Measurements from ENCODE around the gene FLT3. TPM values are rescaled to one million over a fixed set of nuclear protein-coding genes. Genes with fewer than 3 reads are reported as not detected.
"Not testable (repeated sequence)": the region's sequence is repeated elsewhere in the genome, so short reads cannot be mapped to it uniquely, and the experiment has no call there.

Gene FLT3
- total RNA-seq: under 1 TPM in 5 of 10 donors, not detected in 5; 0.07 to 0.95 (median 0.26) TPM
- polyA plus RNA-seq: under 1 TPM; 0.12 to 0.15 TPM
- long read RNA-seq, donor 1, partial matches to known transcripts: 0 of 1 reads
- long read RNA-seq, donor 1, other reads (novel, unspliced or antisense): 1 of 1 reads
- long read RNA-seq, donor 2: 0 reads
- long read RNA-seq, donor 3: 0 reads

DNA sequence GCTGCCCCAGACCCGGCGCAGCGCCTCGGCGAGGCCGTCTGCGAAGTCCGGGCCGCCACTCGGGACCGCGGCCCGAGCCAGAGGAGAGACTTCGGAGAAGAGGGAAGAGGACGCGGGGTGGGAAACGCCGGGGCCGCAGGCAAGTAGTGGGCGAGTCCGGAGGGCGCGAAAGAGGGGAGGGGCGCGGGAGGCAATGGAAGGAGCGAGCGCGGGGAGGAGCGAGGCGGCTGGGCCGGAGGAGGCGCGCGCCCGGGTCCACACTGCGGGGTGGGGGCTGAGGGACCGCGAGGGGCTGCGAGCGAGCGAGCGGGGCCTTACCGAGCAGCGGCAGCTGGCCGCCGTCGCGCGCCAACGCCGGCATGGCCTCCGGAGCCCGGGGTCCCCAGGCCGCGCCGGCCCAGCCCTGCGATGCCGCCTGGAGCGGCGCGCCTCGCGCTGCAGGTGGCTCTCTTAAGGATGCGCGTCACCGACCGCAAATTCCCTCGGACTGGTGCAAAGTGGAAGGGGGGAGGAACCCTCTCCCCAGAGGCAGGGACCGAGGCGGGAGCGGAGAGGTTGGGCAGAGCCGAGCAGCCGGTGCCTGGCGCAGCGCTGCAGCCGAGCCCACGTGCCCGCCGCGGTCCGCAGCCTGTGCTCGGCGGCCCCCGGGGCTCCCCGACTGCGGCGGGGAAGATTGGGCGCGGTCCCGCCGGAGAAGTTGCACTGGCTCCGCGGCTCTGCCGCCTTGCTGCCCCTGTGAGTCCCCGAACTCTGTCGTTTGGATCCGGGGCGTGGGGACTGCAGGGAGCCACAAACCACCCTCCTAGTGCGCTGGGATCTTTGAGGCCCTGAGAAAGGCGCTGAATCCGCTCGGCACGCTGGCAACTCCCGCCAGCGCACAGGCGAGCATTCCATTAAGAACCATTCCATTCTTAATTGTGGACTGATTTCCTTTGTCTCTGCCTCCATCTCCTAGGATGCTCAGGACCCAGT, at the start of gene FLT3:
TSS of gene FLT3 (minus strand) at position 427 of the 972 bp plus-strand sequence. CDS start at position 361, 66 bp downstream.
- Histone ChIP-seq H3K27me3 (peaks cover 0 to 98% (median 78%) of the 10 kb centered on the region in 7 donors), H3K4me1 (peaks cover 4 to 20% (median 12%) of the 10 kb centered on the region in 9 donors), H3K9me3 (peaks cover 0 to 7% (median 0%) of the 10 kb centered on the region in 11 donors), H3K4me3 (peak within 1 kb of the TSS in 9 of 10 donors; percentile 28 to 58 (median 46)), H3K27ac (peak within 1 kb of the TSS in 1 of 10 donors; percentile 31), H3K36me3 (no peaks in the 10 kb centered on the region)
- ATAC-seq (peak in 7 of 8 donors; percentile 15 to 67 (median 28)), DNase-seq (peak in 1 of 2 donors; percentile 18)
- TF ChIP-seq, protein P1, sequence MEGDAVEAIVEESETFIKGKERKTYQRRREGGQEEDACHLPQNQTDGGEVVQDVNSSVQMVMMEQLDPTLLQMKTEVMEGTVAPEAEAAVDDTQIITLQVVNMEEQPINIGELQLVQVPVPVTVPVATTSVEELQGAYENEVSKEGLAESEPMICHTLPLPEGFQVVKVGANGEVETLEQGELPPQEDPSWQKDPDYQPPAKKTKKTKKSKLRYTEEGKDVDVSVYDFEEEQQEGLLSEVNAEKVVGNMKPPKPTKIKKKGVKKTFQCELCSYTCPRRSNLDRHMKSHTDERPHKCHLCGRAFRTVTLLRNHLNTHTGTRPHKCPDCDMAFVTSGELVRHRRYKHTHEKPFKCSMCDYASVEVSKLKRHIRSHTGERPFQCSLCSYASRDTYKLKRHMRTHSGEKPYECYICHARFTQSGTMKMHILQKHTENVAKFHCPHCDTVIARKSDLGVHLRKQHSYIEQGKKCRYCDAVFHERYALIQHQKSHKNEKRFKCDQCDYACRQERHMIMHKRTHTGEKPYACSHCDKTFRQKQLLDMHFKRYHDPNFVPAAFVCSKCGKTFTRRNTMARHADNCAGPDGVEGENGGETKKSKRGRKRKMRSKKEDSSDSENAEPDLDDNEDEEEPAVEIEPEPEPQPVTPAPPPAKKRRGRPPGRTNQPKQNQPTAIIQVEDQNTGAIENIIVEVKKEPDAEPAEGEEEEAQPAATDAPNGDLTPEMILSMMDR (IDR thresholded peaks at IDR 0.05): no peak
- 0 to 1% methylated on average over 81 to 106 of the region's 106 CpGs for WGBS, 2 donors
- intact Hi-C loops (cut with DNase I): no loop called here

GRCh38 chr13:28147495-28147894, 47.1 kb upstream of the FLT3 start:
- Histone ChIP-seq H3K4me3 (no peak overlapping the region), H3K36me3 (peaks cover 0 to 5% (median 0%) of the 10 kb centered on the region in 9 donors), H3K4me1 (peaks cover 0 to 28% (median 15%) of the 10 kb centered on the region in 9 donors), H3K27me3 (no peaks in the 10 kb centered on the region), H3K27ac (no peak overlapping the region), H3K9me3 (no peaks in the 10 kb centered on the region)
- no peak for DNase-seq
- TF ChIP-seq, protein P1 (IDR thresholded peaks at IDR 0.05): no peak
- no peak for ATAC-seq
- 83 to 89% methylated on average over 1 of the region's 1 CpG for WGBS, 2 donors
- intact Hi-C loops (cut with DNase I): loop anchor here in 1 of 10 donors (10.0 kb wide), 1 partner anchor 97 kb away; no protein-coding TSS in a partner anchor

- no peak overlapping the region for H3K4me3 ChIP-seq
- DNase-seq (no peak), ATAC-seq (no peak)
- WGBS, 2 donors: 95 to 98% methylated on average over 6 of the region's 6 CpGs
- peaks cover 3 to 45% (median 35%) of the 10 kb centered on the region in 9 donors for H3K4me1 ChIP-seq
- intact Hi-C loops (cut with DNase I): loop anchor here in 1 of 10 donors (10.0 kb wide), 1 partner anchor 100 kb away; no protein-coding TSS in a partner anchor
- no peaks in the 10 kb centered on the region for H3K9me3 ChIP-seq
- TF ChIP-seq, protein P1 (IDR thresholded peaks at IDR 0.05): no peak
- no peak overlapping the region for H3K27ac ChIP-seq
- no peaks in the 10 kb centered on the region for H3K27me3 ChIP-seq
- peaks cover 0 to 5% (median 0%) of the 10 kb centered on the region in 9 donors for H3K36me3 ChIP-seq
Observed at GRCh38 chr13:28145049-28145448, 44.7 kb upstream of the FLT3 start.

DNA sequence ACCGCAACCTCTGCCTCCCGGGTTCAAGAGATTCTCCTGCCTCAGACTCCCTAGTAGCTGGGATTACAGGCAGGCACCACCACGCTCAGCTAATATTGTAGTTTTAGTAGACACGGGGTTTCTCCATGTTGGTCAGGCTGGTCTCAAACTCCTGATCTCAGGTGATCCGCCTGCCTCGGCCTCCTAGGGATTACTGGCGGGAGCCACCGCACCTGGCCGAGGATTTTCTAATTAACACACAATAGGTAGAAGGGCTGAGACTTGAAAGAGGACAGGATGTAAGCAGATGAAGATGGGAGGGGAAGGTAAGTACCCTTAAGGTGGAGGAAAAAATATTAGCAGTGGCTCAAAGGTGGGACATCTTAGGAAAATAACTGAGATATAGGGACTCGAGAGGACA, 41.2 kb upstream of the FLT3 start:
- not testable (repeated sequence) for ATAC-seq, H3K9me3 ChIP-seq, H3K36me3 ChIP-seq, H3K4me3 ChIP-seq, H3K27ac ChIP-seq, DNase-seq, H3K27me3 ChIP-seq
- WGBS, 2 donors: 85 to 88% methylated on average over 10 of the region's 10 CpGs
- peaks cover 4 to 59% (median 40%) of the 10 kb centered on the region in 9 donors for H3K4me1 ChIP-seq
- intact Hi-C loops (cut with DNase I): loop anchor here in 1 of 10 donors (10.0 kb wide), 1 partner anchor 103 kb away; no protein-coding TSS in a partner anchor
